Stimulated activated CD4-positive, alpha-beta T cell treated with anti-CD3 and anti-CD28 coated beads, TNF-alpha, amount 100 ng/mL, for 1 hour (primary cell): Measurements from ENCODE around the gene PLEKHA4.
"Not testable (repeated sequence)": the region's sequence is repeated elsewhere in the genome, so short reads cannot be mapped to it uniquely, and the experiment has no call there.

Experiments
- DNase-seq, 3 donors: peaks; one replicate each; pipeline ENCODE4 v3.0.0-alpha.2; 2020; ENCODE audit warnings: low read depth in 3 of 3, low spot score in 1 of 3

The PLEKHA4 gene

GRCh38 chr19:48887861-48888612, 19.6 kb upstream of the PLEKHA4 start:
- no peak for DNase-seq

DNA sequence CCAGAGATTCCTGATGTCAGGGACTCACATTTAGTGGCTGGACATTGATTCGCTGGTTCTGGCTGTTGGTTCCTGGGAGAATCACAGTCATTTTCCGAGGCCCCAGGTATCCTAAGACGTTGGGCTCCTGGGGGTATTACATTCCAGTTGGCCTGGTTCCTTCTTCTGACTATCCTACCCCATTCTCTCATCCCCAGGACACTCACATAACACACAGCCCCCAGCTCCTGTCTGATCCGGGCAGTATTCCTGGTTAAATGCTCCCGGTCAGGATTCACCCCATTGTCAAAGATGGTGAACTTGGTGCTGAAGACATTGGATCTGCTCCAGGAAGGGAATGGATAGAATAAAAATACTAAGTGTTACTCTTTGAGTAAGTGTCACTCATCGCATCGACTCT, 15.3 kb upstream of the PLEKHA4 start:
- DNase-seq: no peak

DNA sequence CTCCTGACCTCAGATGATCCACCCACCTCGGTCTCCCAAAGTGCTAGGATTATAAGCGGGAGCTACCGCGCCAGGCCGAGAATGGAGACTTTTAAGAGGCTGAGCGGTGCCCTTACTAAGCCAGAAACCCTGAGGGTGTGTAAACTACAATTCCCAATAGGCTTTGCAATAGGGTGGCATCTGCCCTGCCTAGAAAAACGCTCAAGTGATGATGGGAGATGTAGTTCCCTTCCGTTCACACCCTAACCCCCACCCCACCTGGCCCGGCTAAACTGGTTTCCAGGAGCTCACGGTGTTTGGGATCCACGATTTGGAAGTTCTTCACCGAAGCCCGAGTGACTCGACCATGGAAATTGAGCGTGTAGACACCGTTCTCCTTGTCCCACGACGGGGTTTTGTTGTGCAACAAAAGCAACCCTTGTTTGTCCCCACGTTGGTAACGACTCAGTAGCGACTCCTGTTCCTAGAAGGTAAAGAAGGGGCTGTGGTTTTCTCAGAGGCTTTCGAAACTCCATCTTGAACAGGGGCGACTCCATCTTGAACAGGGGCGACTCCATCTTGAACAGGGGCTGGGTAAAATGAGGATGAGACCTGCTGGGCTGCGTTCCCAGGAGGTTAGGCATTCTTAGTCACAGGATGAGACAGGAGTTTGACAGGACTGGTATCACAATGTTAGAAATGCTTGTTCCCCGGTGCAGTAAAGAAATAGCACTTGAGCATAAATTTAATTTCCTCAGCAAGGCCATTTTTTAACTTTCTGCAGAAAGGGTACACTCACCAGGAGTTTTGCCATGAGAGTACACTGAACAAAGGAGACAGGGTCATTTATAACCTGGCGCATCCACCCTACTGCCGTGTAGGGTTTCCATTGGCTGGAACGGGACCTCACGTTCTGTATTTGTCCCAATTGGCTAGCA, 13.6 kb upstream of the PLEKHA4 start:
- DNase-seq: no peak

GRCh38 chr19:48879696-48880095, 11.3 kb upstream of the PLEKHA4 start:
- not testable (repeated sequence) for DNase-seq

- no peak for DNase-seq
These were observed 10.7 kb upstream of the PLEKHA4 start for GRCh38 chr19:48879025-48879637.

- no peak for DNase-seq
These were observed 10.0 kb upstream of the PLEKHA4 start for GRCh38 chr19:48878196-48879024.

DNA sequence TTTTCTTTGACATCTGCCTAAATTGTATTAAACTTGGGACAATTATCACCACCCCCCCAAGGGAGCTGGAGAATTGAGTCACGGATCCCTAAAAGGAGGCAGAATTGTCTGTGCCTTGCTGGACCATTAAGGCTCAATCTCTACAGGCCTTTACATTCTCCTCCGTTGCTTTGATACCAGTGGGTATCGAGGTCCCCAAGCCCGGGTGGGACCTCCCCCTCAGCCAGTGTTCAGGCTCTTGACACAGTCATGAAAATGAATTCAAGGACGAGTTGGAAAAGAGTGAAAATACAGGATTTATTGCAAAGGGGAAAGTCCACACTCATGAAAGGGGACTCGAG, 9.4 kb upstream of the PLEKHA4 start:
- no peak for DNase-seq

DNA sequence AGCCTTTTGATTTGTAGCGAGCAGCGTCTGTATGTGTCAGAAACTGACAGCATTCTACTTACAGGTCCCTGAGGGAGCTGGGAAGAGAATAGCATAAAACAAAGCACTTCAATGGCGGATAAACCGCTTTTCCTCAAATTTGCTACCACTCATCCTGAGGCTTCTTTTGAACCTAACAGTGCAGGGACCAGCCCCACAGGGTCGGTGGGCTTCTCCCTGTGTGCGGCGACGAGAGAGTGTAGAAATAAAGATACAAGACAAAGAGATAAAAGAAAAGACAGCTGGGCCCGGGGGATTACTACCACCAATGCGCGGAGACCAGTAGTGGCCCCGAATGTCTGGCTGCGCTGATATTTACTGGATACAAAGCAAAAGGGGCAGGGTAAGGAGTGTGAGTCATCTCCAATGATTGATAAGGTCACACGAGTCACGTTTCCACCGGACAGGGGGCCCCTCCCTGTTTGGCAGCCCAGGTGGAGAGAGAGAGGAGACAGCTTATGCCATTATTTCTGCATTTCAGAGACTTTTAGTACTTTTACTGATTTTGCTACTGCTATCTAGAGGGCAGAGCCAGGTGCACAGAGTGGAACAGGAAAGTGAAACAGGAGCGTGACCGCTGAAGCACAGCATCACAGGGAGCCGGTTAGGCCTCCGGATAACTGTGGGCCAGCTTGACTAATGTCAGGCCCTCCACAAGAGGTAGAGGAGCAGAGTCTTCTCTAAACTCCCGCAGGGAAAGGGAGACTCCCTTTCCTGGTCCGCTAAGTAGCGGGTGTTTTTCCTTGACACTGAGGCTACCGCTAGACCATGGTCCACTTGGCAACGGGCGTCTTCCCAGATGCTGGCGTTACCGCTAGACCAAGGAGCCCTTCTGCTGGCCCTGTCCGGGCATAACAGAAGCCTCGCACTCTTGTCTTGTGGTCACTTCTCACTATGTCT, 7.9 kb upstream of the PLEKHA4 start:
- DNase-seq: peak in 1 of 3 donors; percentile 40

- DNase-seq: no peak
These were observed 6.1 kb upstream of the PLEKHA4 start for GRCh38 chr19:48874303-48875135.

DNA sequence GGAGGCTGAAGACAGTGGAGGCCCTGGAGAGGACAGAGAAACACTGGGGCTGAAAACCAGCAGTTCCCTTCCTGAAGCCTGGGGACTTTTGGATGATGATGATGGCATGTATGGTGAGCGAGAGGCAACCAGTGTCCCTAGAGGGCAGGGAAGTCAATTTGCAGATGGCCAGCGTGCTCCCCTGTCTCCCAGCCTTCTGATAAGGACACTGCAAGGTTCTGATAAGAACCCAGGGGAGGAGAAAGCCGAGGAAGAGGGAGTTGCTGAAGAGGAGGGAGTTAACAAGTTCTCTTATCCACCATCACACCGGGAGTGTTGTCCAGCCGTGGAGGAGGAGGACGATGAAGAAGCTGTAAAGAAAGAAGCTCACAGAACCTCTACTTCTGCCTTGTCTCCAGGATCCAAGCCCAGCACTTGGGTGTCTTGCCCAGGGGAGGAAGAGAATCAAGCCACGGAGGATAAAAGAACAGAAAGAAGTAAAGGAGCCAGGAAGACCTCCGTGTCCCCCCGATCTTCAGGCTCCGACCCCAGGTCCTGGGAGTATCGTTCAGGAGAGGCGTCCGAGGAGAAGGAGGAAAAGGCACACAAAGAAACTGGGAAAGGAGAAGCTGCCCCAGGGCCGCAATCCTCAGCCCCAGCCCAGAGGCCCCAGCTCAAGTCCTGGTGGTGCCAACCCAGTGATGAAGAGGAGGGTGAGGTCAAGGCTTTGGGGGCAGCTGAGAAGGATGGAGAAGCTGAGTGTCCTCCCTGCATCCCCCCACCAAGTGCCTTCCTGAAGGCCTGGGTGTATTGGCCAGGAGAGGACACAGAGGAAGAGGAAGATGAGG, 5.3 kb upstream of the PLEKHA4 start:
- DNase-seq: peak in 1 of 3 donors; percentile 12

GRCh38 chr19:48872884-48873475, 4.6 kb upstream of the PLEKHA4 start:
- peak; percentile 35 to 51 (median 46) for DNase-seq

DNA sequence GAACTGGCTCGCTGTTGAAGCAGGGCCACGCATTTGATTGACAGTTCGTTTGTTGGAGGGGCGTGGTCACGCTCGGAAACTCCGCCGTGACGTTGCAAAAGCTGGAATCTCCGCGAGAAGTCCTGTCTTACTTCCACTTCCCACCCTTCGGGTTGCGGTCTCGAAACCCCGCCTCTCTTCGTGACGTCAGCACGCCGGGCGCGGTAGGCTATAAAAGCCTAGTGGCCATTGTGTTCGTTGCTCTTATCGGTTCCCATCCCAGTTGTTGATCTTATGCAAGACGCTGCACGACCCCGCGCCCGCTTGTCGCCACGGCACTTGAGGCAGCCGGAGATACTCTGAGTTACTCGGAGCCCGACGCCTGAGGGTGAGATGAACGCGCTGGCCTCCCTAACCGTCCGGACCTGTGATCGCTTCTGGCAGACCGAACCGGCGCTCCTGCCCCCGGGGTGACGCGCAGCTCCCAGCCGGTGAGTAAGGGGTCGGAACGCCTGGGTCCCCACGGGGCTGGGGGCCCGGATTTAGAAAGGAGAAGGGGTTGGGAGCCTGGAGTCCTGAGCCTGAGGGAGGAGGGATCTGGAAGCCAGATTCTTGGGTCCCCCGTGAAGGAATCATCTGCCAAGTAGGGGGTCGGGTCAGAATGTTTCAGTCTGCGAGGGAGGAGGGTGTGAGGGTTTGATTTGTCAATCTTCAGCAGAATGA, 3.9 kb upstream of the PLEKHA4 start, which contains the start of gene PPP1R15A:
Gene PPP1R15A (plus strand): TSS at position 240 of the 702 bp plus-strand sequence. CDS start 813 bp downstream, outside the sequence.
- DNase-seq: peak; percentile 92 to 99 (median 99)

DNA sequence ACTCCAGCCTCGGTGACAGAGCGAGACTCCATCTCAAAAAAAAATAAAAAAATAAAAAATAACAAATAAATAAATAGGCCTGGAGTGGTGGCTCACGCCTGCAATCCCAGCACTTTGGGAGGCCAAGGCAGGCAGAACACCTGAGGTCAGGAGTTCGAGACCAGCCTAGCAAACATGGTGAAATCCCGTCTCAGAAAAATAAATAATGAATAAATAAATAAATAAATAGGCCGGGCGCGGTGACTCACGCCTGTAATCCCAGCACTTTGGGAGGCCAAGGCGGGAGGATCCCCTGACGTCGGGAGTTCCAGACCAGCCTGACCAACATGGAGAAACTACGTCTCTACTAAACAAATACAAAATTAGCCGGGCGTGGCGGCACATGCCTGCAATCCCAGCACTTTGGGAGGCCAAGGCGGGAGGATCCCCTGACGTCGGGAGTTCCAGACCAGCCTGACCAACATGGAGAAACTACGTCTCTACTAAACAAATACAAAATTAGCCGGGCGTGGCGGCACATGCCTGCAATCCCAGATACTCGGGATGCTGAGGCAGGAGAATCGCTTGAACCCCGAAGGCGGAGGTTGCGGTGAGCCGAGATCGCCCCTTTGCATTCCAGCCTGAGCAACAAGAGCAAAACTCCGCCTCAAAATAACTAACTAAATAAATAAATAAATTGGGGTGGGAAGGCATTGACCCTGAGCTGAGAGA, 3.2 kb upstream of the PLEKHA4 start:
- not testable (repeated sequence) for DNase-seq

GRCh38 chr19:48870048-48870447, 1.6 kb upstream of the PLEKHA4 start:
- no peak for DNase-seq

GRCh38 chr19:48867746-48868113, 687 bp downstream of the PLEKHA4 start:
- DNase-seq: no peak

GRCh38 chr19:48867123-48867745, 1.2 kb downstream of the PLEKHA4 start:
- no peak for DNase-seq
